Activated CD8-positive, alpha-beta memory T cell treated with anti-CD3 and anti-CD28 coated beads for 24 hours (primary cell): ENCODE data around the gene UPP1.
"Not testable (repeated sequence)": the region's sequence is repeated elsewhere in the genome, so short reads cannot be mapped to it uniquely, and the experiment has no call there.

Experiments
- DNase-seq: peaks from one replicate; pipeline ENCODE4 v3.0.0-alpha.2; 2020

Gene UPP1

GRCh38 chr7:48112401-48113165, 23.5 kb downstream of the UPP1 start:
- DNase-seq: no peak

DNA sequence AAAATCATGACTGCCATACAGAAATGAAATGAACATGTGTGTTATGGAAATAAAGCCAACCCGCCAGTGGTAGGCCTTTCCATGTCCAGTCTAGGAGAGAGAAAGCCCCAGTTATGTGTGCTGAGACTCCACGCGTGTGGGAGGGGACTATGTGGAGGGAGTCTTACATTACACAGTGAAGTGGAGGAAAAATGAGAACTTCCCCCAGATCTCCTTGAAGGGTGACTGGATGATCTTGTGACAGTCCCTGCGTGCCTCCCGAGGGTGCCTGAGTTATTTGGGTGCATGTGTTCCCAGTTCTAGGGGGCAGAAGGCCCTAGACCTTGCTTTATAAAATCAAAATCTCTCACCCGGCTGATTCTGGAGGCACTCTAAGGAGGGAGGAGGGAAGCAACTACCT, 24.2 kb downstream of the UPP1 start:
- no peak for DNase-seq

GRCh38 chr7:48114115-48114514, 25.1 kb downstream of the UPP1 start:
- DNase-seq: no peak

GRCh38 chr7:48114589-48114988, 25.5 kb downstream of the UPP1 start:
- DNase-seq: no peak

DNA sequence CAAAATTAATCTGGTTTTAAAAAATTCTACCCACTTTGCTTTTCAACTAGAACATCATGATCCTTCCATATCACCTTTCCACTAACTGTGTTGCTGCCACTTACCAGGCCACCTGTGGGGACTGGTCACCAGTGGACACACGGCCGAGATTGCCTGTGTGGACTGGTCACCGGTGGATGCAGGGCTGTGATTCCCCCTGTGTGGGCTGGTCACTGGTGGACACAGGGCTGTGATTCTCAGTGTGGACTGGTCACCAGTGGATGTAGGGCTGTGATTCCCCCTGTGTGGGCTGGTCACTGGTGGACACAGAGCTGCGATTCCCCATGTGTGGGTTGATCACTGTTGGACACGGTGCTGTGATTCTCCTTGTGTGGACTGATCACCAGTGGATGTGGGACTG, 27.0 kb downstream of the UPP1 start:
- no peak for DNase-seq

DNA sequence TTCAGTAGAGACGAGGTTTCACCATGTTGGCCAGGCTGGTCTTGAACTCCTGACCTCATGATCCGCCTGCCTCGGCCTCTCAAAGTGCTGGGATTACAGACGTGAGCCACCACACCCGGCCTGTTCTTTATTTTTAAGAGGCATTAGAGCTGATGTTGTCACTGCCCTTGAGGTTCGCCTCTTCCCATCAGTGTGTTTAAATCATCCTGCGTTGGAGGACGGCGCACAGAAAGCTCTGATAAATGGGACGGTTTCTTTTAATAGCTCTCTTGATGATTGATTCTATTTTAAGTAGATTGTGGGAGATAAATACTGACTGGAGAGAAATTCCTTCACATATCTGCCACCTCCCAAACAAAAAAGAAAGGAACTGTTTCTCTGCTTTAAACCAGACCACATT, 29.0 kb downstream of the UPP1 start:
- DNase-seq: no peak

- DNase-seq: not testable (repeated sequence)
Observed at GRCh38 chr7:48120536-48120935, 31.5 kb downstream of the UPP1 start.

GRCh38 chr7:48126037-48126436, 37.0 kb downstream of the UPP1 start:
- DNase-seq: no peak

DNA sequence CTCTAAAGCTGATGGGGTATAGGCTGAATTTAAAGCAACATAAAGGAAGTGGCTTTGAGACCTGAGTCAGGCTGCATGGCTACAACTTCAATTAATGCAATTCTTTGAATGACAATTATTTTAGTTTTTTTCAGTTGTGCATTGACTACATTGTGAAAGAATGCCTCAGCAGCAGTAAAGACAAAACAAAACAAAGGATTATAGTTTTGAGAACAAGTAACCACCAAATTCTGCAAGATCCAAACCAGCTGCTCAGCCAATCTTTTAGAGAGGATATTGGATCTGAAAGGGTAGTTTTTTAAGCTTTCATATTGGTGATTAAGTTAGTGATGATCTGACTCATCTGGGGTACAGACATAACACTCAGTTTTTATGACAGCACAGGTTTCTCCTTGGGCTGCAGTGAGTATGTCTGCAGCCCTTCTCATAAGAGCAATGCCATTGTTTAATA, 41.6 kb downstream of the UPP1 start:
- no peak for DNase-seq

- no peak for DNase-seq
Observed at GRCh38 chr7:48132792-48133191, 43.7 kb downstream of the UPP1 start.

DNA sequence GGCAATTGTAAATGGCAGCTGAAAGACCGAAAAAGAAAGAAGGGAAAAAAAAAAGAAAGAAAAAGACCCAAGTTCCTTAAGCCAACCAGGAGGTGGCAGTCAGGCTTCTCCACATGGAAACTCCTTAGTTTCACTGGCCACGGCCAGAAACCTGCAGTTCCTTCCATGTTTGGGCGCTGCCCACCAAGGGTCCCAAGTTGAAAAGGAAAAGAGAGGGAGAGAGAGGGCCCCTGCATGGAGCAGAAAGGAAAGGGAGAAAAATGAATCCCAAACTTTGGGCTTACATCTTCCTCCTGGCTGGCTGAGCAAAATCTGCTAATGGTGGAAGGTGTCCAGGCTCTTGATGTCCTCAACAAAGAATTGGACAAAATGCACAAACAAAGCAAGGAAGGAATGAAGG, 50.4 kb downstream of the UPP1 start:
- DNase-seq: no peak

GRCh38 chr7:48140001-48140681, 51.1 kb downstream of the UPP1 start:
- no peak for DNase-seq

DNA sequence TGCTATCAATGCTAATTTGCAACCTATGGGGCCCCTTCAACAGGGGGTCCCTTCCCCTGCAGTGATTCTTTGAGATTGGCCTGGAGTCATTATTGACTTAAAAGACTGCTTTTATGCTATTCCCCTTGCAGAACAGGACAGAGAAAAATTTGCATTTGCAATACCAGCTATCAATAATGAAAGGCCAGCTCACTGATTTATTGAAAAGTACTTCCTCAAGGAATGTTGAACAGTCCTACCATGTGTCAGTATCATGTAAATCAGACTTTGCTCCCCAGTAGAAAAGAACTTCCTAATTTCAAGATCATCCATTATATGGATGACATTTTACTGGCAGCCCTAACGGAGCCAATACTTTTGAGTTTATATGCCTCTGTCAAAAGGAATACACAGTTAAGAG, 52.5 kb downstream of the UPP1 start:
- DNase-seq: no peak

DNA sequence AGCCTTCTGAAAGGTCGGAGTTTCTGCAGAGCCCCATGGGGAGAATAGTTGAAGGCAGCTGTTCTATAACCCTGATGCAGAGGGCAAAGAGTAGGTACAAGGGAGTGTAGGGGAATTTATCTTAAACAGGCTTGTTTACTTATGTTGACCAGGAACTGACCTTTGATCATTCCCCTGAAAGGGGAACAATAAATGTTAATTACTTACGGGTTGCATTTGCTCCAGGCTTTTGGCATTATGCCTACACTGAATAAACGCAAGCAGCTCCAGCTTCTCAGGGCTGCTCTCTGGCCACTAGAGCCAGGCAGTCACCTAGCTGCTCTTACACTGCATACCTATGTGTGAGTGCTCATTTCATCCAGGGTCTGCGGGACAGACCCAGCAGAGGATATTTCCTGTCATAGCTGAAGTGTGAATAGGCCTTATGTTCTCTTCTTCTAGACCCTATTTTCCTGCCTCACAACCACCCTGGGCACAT, 55.3 kb downstream of the UPP1 start:
- DNase-seq: no peak

DNA sequence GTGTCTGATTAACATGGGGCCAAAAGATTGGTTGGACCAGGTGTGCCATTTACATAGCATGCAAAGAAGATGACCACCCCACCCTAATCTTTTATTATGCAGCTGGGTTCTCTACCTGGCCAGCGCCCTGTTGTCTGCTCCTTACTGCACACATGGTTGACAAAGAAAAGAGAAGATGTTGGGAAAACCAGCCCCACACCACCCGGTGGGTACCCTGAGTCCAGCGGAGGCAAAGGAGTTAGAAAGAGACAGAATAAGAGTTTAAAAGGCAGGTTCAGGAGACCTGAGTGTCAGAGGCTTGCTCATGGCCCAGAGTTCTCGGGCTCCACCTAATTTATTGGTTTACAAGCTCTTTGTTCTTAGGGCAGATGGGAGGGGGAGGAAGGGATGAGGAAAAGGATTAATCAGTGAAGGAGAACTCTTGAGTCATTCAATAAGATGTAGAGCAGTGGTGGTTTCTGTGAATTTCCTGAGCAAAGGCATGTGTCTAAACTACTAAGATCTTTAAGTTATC, 58.1 kb downstream of the UPP1 start:
- DNase-seq: no peak

GRCh38 chr7:48147690-48148089, 58.6 kb downstream of the UPP1 start:
- DNase-seq: not testable (repeated sequence)

- no peak for DNase-seq
Observed at GRCh38 chr7:48148311-48148710, 59.2 kb downstream of the UPP1 start.

GRCh38 chr7:48149058-48149457, 60.0 kb downstream of the UPP1 start:
- no peak for DNase-seq

GRCh38 chr7:48150086-48150485, 61.0 kb downstream of the UPP1 start:
- no peak for DNase-seq

- DNase-seq: no peak
Observed at GRCh38 chr7:48154792-48155413, 65.8 kb downstream of the UPP1 start.
